GM23338 (cell line): ENCODE results near the gene C1orf87.

Source experiments
- CTCF ChIP-seq, 2 experiments: fragments of 200-600 bp in 1 of 2; sonication (generic) in 1 of 2; conservative IDR thresholded peaks; 2 replicates each; pipeline versions ENCODE4 v1.5.1 to v1.6.1; 2016 to 2017; ENCODE audit warnings: antibody characterized with exemption in 2 of 2, low read depth in 2 of 2, mild to moderate bottlenecking in 2 of 2, moderate library complexity in 1 of 2
- ETS1 ChIP-seq: IDR thresholded peaks from 2 replicates; pipeline ENCODE4 v1.6.1; 2016; ENCODE audit warnings: antibody characterized with exemption
- POLR2AphosphoS5 ChIP-seq: IDR thresholded peaks from 2 replicates; pipeline ENCODE4 v1.6.1; 2016; ENCODE audit warnings: antibody characterized with exemption, low read depth

- no peak for TF ChIP-seq CTCF (conservative IDR thresholded peaks at IDR 0.05; ENCODE audit: low read depth in 2 of 2)
- no peak for TF ChIP-seq POLR2AphosphoS5
- TF ChIP-seq ETS1: no peak
Measured at GRCh38 chr1:60044881-60045280, 28.7 kb downstream of the C1orf87 start.
